Stimulated activated CD8-positive, alpha-beta memory T cell treated with anti-CD3 and anti-CD28 coated beads, Interleukin-7, amount 100 ng/mL, for 4 hours (primary cell): Measurements from ENCODE around the gene ATP1B1.
"Not testable (repeated sequence)": the region's sequence is repeated elsewhere in the genome, so short reads cannot be mapped to it uniquely, and the experiment has no call there.

ENCODE experiments used
- DNase-seq, 2 donors: peaks; one replicate each; pipeline ENCODE4 v3.0.0-alpha.2; 2020; ENCODE audit warnings: low read depth in 2 of 2

ATP1B1 gene

GRCh38 chr1:169142129-169142528 lies 35.6 kb downstream of the ATP1B1 start:
- no peak for DNase-seq

- DNase-seq: no peak
Measured at GRCh38 chr1:169143346-169143745, 36.9 kb downstream of the ATP1B1 start.

- DNase-seq: no peak
Measured at GRCh38 chr1:169143984-169144383, 37.5 kb downstream of the ATP1B1 start.

GRCh38 chr1:169144941-169145626 lies 38.6 kb downstream of the ATP1B1 start:
- DNase-seq: no peak

- DNase-seq: no peak
Measured at GRCh38 chr1:169146576-169147214, 40.2 kb downstream of the ATP1B1 start.

- no peak for DNase-seq
Measured at GRCh38 chr1:169148472-169149252, 42.2 kb downstream of the ATP1B1 start.

GRCh38 chr1:169149555-169150286 lies 43.2 kb downstream of the ATP1B1 start:
- DNase-seq: no peak

GRCh38 chr1:169150641-169151337 lies 44.3 kb downstream of the ATP1B1 start:
- no peak for DNase-seq

GRCh38 chr1:169151338-169151837 lies 44.9 kb downstream of the ATP1B1 start:
- DNase-seq: no peak

- no peak for DNase-seq
Measured at GRCh38 chr1:169155675-169156074, 49.2 kb downstream of the ATP1B1 start.

GRCh38 chr1:169156580-169156979 lies 50.1 kb downstream of the ATP1B1 start:
- DNase-seq: no peak

GRCh38 chr1:169160845-169161495 lies 54.5 kb downstream of the ATP1B1 start:
- DNase-seq: no peak

- no peak for DNase-seq
Measured at GRCh38 chr1:169161496-169162194, 55.2 kb downstream of the ATP1B1 start.

GRCh38 chr1:169163059-169163458 lies 56.6 kb downstream of the ATP1B1 start:
- DNase-seq: no peak

- no peak for DNase-seq
Measured at GRCh38 chr1:169175461-169175860, 69.0 kb downstream of the ATP1B1 start.

- not testable (repeated sequence) for DNase-seq
Measured at GRCh38 chr1:169179431-169179830, 72.9 kb downstream of the ATP1B1 start.

GRCh38 chr1:169180174-169180573 lies 73.7 kb downstream of the ATP1B1 start:
- DNase-seq: no peak
